Brain microvascular endothelial cell (primary cell): Measurements from ENCODE around the gene CIAO3.

Experiments
- DNase-seq: peaks from one replicate; pipeline ENCODE4 v3.0.0-alpha.2; 2020
- H3K27ac ChIP-seq: fragments of 250-450 bp; sonication (Bioruptor Pico); 2 replicates; pipeline ENCODE4 v1.5.1; 2020; ENCODE audit warnings: mild to moderate bottlenecking, moderate library complexity
- H3K27me3 ChIP-seq: fragments of 250-450 bp; sonication (Bioruptor Pico); replicated peaks from 2 replicates; pipeline ENCODE4 v1.5.1; 2020; ENCODE audit warnings: mild to moderate bottlenecking
- H3K36me3 ChIP-seq: fragments of 250-450 bp; sonication (Bioruptor Pico); replicated peaks from 2 replicates; pipeline ENCODE4 v1.5.1; 2020; ENCODE audit warnings: mild to moderate bottlenecking
- H3K4me3 ChIP-seq: 2 replicates; pipeline ENCODE4 v1.5.1; 2011; ENCODE audit warnings: low read depth, mild to moderate bottlenecking, control low read depth, low read length, moderate library complexity
- CTCF ChIP-seq: IDR thresholded peaks from 2 replicates; pipeline ENCODE4 v1.5.1; 2011; ENCODE audit warnings: low read depth, mild to moderate bottlenecking, moderate library complexity, low read length, control low read depth, inconsistent platforms; ENCODE audit errors: missing control alignments
- in situ Hi-C: cut with HindIII; loops from 2 replicates; pipeline ENCODE4 v1.10.0; 2017; ENCODE audit warnings: low sequenced_read_pairs, low pct_ligation_motif_present

The CIAO3 gene

GRCh38 chr16:735982-736453, 4.8 kb downstream of the CIAO3 start:
- H3K27ac ChIP-seq = no peak overlapping the region
- no peak for DNase-seq
- peaks cover 29% of the 10 kb centered on the region for H3K36me3 ChIP-seq
- no peak overlapping the region for H3K4me3 ChIP-seq
- in situ Hi-C loops = no loop called here
- no peaks in the 10 kb centered on the region for H3K27me3 ChIP-seq
- TF ChIP-seq CTCF = no peak

- Histone ChIP-seq H3K27me3 (no peaks in the 10 kb centered on the region), H3K27ac (no peak overlapping the region), H3K36me3 (peaks cover 29% of the 10 kb centered on the region), H3K4me3 (no peak overlapping the region)
- TF ChIP-seq CTCF = no peak
- DNase-seq = no peak
- in situ Hi-C loops = no loop called here
Observed at GRCh38 chr16:734981-735881, 5.6 kb downstream of the CIAO3 start.

GRCh38 chr16:734208-734980, 6.4 kb downstream of the CIAO3 start:
- no peak overlapping the region for H3K4me3 ChIP-seq
- no peak overlapping the region for H3K27ac ChIP-seq
- peaks cover 29% of the 10 kb centered on the region for H3K36me3 ChIP-seq
- no peak for TF ChIP-seq CTCF
- in situ Hi-C loops = no loop called here
- DNase-seq = no peak
- no peaks in the 10 kb centered on the region for H3K27me3 ChIP-seq

GRCh38 chr16:733382-734207, 7.2 kb downstream of the CIAO3 start:
- no peak for DNase-seq
- H3K27ac ChIP-seq = no peak overlapping the region
- H3K4me3 ChIP-seq = no peak overlapping the region
- in situ Hi-C loops = no loop called here
- TF ChIP-seq CTCF = no peak
- no peaks in the 10 kb centered on the region for H3K27me3 ChIP-seq
- peaks cover 29% of the 10 kb centered on the region for H3K36me3 ChIP-seq

- no peak overlapping the region for H3K27ac ChIP-seq
- TF ChIP-seq CTCF = no peak
- no peak overlapping the region for H3K4me3 ChIP-seq
- peaks cover 29% of the 10 kb centered on the region for H3K36me3 ChIP-seq
- in situ Hi-C loops = no loop called here
- DNase-seq = no peak
- H3K27me3 ChIP-seq = no peaks in the 10 kb centered on the region
Observed at GRCh38 chr16:732936-733335, 7.9 kb downstream of the CIAO3 start.
